Gastrocnemius medialis (tissue), 4 donors: ENCODE data around the gene UGT1A5. TPM values are rescaled to one million over a fixed set of nuclear protein-coding genes. Genes with fewer than 3 reads are reported as not detected.

ENCODE experiments used
- ATAC-seq, 2 donors: fragments of 150-250 bp; one replicate each; pipeline ENCODE4 v1.9.1; 2016
- DNase-seq, 2 donors: peaks; one replicate each; pipeline ENCODE4 v3.0.0-alpha.2; 2019
- H3K27ac ChIP-seq, 4 donors: fragments of 200-600 bp; sonication (generic); 1 replicate in 1 of 4; 2 replicates in 3 of 4; pipeline ENCODE4 v1.5.1; 2016 to 2018; ENCODE audit warnings: mild to moderate bottlenecking in 2 of 4, moderate library complexity in 1 of 4
- H3K27me3 ChIP-seq, 3 donors: fragments of 200-600 bp; sonication (generic) in 2 of 3; 1 replicate in 1 of 3; 2 replicates in 2 of 3; pipeline versions ENCODE4 v1.5.1 to v1.6.0; 2016 to 2019; ENCODE audit warnings: mild to moderate bottlenecking in 1 of 3, moderate library complexity in 1 of 3
- H3K36me3 ChIP-seq, 2 donors: fragments of 200-600 bp; sonication (generic) in 1 of 2; one replicate each; pipeline ENCODE4 v1.5.1; 2017 to 2018
- H3K4me1 ChIP-seq, 2 donors: fragments of 200-600 bp; sonication (generic) in 1 of 2; one replicate each; pipeline ENCODE4 v1.5.1; 2016 to 2017; ENCODE audit warnings: mild to moderate bottlenecking in 2 of 2
- H3K4me3 ChIP-seq, 4 donors: fragments of 200-600 bp; sonication (generic) in 3 of 4; 1 replicate in 1 of 4; 2 replicates in 3 of 4; pipeline ENCODE4 v1.5.1; 2016 to 2019; ENCODE audit warnings: mild to moderate bottlenecking in 2 of 4
- H3K9me3 ChIP-seq, 3 donors: fragments of 200-600 bp; sonication (generic) in 2 of 3; 1 replicate in 1 of 3; 2 replicates in 2 of 3; pipeline ENCODE4 v1.5.1; 2016 to 2019
- POLR2A ChIP-seq, 2 donors: fragments of 450-650 bp; IDR thresholded peaks; one replicate each; pipeline ENCODE4 v1.6.1; 2017; ENCODE audit warnings: antibody characterized with exemption in 2 of 2, mild to moderate bottlenecking in 2 of 2, moderate library complexity in 2 of 2
- in situ Hi-C, 4 donors: fragments of 200-750 bp; cut with MboI; loops; one replicate each; pipeline versions ENCODE4 v1.15.0 to v1.8.0; 2017; ENCODE audit warnings: low sequenced_read_pairs in 4 of 4
- intact Hi-C: fragments of 100-400 bp; cut with DNase I; formaldehyde crosslinking; loops from one replicate; pipeline ENCODE4 v1.15.1; 2023; ENCODE audit warnings: low total_unique reads
- total RNA-seq, 4 donors: library from RNA; depleted of rRNA; stranded (reverse); fragments of >200 nt; gene quantifications; one replicate each; pipeline versions ENCODE4 v1.1.0 to v1.2.3, GENCODE V29; 2016
- TF ChIP-seq, protein P1 (sequence below), 5 experiments: fragments of 450-650 bp in 3 of 5; fragments of 200-600 bp in 2 of 5; sonication (generic) in 2 of 5; IDR thresholded peaks in 4 of 5; conservative IDR thresholded peaks in 1 of 5; 1 replicate in 4 of 5; 2 replicates in 1 of 5; pipeline ENCODE4 v1.5.1; 2016 to 2019; ENCODE audit warnings: antibody characterized with exemption in 5 of 5, mild to moderate bottlenecking in 3 of 5, moderate library complexity in 3 of 5

Gene UGT1A5
- total RNA-seq, 4 donors from 2014 or later, result not detected

DNA sequence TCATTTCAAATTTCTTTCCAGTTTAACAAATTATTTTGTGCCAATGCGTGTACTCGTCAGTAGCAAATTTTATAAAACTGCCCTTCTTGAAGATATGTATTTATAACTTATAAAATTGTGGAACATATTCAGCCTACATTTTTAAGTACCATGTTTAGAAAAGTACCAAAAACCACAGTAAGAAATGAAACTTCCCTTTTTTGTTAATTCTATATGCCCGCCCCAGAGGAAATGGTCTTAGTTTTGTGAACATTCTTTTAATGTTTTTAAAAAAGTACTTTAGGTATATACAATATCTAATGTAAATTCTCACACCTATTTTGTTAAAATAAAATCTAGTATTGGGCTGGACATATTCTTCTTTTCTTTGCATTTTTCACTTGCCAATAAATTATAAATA is 39.8 kb upstream of the UGT1A5 start:
- Histone ChIP-seq H3K9me3 (no peaks in the 10 kb centered on the region), H3K27ac (no peak overlapping the region), H3K36me3 (no peaks in the 10 kb centered on the region), H3K4me3 (no peak overlapping the region), H3K4me1 (no peaks in the 10 kb centered on the region), H3K27me3 (no peaks in the 10 kb centered on the region)
- DNase-seq, result no peak
- intact Hi-C loops, result no loop called here
- in situ Hi-C loops, result no loop called here
- no peak for ATAC-seq
- TF ChIP-seq, protein P1, sequence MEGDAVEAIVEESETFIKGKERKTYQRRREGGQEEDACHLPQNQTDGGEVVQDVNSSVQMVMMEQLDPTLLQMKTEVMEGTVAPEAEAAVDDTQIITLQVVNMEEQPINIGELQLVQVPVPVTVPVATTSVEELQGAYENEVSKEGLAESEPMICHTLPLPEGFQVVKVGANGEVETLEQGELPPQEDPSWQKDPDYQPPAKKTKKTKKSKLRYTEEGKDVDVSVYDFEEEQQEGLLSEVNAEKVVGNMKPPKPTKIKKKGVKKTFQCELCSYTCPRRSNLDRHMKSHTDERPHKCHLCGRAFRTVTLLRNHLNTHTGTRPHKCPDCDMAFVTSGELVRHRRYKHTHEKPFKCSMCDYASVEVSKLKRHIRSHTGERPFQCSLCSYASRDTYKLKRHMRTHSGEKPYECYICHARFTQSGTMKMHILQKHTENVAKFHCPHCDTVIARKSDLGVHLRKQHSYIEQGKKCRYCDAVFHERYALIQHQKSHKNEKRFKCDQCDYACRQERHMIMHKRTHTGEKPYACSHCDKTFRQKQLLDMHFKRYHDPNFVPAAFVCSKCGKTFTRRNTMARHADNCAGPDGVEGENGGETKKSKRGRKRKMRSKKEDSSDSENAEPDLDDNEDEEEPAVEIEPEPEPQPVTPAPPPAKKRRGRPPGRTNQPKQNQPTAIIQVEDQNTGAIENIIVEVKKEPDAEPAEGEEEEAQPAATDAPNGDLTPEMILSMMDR (IDR thresholded peaks at IDR 0.05 in 4 of 5, conservative IDR thresholded peaks at IDR 0.05 in 1 of 5), result no peak
- no peak for TF ChIP-seq POLR2A (IDR thresholded peaks at IDR 0.05)

DNA sequence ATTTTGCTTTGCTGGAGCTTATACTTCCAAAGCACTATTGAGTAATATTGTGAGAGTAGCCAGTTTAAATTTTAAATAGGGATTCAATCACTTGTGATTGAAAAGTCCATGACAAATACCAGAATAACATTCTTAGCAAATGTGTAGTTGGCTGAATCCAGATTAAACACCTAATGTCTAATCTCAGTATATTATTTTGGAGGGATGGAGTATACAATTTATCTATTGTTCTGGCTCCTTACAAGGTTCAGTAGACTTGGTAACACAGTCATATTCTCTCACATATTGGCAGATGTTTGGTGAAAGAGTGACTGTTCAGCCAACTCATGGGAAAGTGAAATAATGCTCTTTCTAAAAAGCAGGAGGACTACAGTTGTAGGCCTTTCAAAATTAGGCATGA is 38.8 kb upstream of the UGT1A5 start:
- TF ChIP-seq, protein P1 (IDR thresholded peaks at IDR 0.05 in 4 of 5, conservative IDR thresholded peaks at IDR 0.05 in 1 of 5), result no peak
- TF ChIP-seq POLR2A (IDR thresholded peaks at IDR 0.05), result no peak
- H3K36me3 ChIP-seq, result no peaks in the 10 kb centered on the region
- no peak overlapping the region for H3K27ac ChIP-seq
- no peaks in the 10 kb centered on the region for H3K4me1 ChIP-seq
- DNase-seq, result no peak
- intact Hi-C loops (no loop called here), in situ Hi-C loops (no loop called here)
- no peaks in the 10 kb centered on the region for H3K27me3 ChIP-seq
- no peak for ATAC-seq
- H3K4me3 ChIP-seq, result no peak overlapping the region
- H3K9me3 ChIP-seq, result no peaks in the 10 kb centered on the region

DNA sequence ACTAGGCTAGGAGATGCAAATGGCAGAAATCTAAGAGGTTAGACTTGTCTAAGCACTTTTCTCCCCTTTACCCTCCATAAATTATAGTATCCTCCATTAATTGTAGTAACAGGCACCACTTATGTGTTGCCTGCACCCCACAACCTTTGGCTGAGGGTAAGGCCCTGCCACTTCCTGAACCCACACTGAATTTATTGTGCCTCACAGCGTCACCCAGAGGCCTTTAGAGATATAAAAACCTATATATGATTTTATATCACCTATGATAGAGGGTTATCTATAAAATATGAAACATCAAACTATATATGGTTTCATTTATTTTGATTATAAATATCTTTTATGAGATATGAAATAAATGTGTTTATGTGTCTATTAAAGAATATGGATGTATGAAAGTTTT is 38.4 kb upstream of the UGT1A5 start:
- no peaks in the 10 kb centered on the region for H3K36me3 ChIP-seq
- in situ Hi-C loops (no loop called here), intact Hi-C loops (no loop called here)
- DNase-seq, result no peak
- no peaks in the 10 kb centered on the region for H3K9me3 ChIP-seq
- H3K4me1 ChIP-seq, result no peaks in the 10 kb centered on the region
- no peaks in the 10 kb centered on the region for H3K27me3 ChIP-seq
- H3K4me3 ChIP-seq, result no peak overlapping the region
- TF ChIP-seq, protein P1 (IDR thresholded peaks at IDR 0.05 in 4 of 5, conservative IDR thresholded peaks at IDR 0.05 in 1 of 5), result no peak
- no peak for TF ChIP-seq POLR2A (IDR thresholded peaks at IDR 0.05)
- H3K27ac ChIP-seq, result no peak overlapping the region
- ATAC-seq, result no peak

DNA sequence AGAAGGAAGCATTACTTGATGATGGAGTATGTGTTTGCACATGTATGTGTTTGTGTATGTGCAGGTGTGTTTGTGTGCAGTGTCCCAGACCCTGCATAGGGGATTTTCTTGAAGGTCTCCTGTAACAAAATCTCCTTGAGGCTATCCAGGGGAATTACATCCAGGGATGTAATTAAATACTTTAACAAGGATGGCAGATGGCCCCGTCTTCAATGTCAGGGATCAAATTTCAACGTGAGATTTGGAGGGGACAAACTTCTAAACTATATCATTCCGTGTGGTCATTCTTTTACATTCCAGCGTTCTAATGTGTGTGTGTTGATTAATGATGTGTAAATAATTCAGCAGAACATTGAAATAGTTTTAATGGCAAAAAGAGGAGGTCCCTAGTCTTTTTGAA is 37.7 kb upstream of the UGT1A5 start:
- in situ Hi-C loops, result no loop called here
- Histone ChIP-seq H3K27ac (no peak overlapping the region), H3K4me3 (no peak overlapping the region), H3K9me3 (no peaks in the 10 kb centered on the region), H3K27me3 (no peaks in the 10 kb centered on the region), H3K4me1 (no peaks in the 10 kb centered on the region), H3K36me3 (no peaks in the 10 kb centered on the region)
- no peak for TF ChIP-seq POLR2A (IDR thresholded peaks at IDR 0.05)
- TF ChIP-seq, protein P1 (IDR thresholded peaks at IDR 0.05 in 4 of 5, conservative IDR thresholded peaks at IDR 0.05 in 1 of 5), result no peak
- intact Hi-C loops, result no loop called here
- ATAC-seq (no peak), DNase-seq (no peak)

DNA sequence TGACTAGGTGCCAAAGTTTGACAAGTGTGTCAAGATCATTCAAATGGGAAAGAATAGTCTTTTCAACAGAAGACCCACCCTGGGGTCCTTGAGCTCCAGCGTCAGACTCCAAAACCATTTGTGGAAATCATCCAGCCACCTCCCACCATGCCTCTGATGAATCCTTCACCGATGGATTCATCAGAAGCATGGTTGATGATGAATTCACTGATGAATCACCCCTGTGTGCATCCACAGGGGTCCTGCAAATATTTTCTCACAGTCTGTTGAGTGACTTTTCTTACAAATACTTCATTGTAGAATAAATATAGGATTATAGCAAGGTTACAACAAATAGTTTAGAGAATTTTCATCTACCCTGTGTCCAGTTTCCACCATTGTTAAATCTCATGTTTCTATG is 36.7 kb upstream of the UGT1A5 start:
- Histone ChIP-seq H3K27me3 (no peaks in the 10 kb centered on the region), H3K36me3 (no peaks in the 10 kb centered on the region), H3K27ac (no peak overlapping the region), H3K4me1 (no peaks in the 10 kb centered on the region), H3K9me3 (no peaks in the 10 kb centered on the region), H3K4me3 (no peak overlapping the region)
- in situ Hi-C loops, result no loop called here
- TF ChIP-seq POLR2A (IDR thresholded peaks at IDR 0.05), result no peak
- TF ChIP-seq, protein P1 (IDR thresholded peaks at IDR 0.05 in 4 of 5, conservative IDR thresholded peaks at IDR 0.05 in 1 of 5), result no peak
- intact Hi-C loops, result no loop called here
- ATAC-seq (no peak), DNase-seq (no peak)
